GM19397 (cell line): ENCODE results near the gene PAMR1.
"Not testable (repeated sequence)": the region's sequence is repeated elsewhere in the genome, so short reads cannot be mapped to it uniquely, and the experiment has no call there.

Experiments
- ATAC-seq: cut with Tn5 transposase; IDR thresholded peaks from one replicate; pipeline ENCODE4 v1.9.1; 2021; ENCODE audit warnings: mild to moderate bottlenecking, moderate library complexity; ENCODE audit not compliant: unreplicated experiment

The PAMR1 gene

DNA sequence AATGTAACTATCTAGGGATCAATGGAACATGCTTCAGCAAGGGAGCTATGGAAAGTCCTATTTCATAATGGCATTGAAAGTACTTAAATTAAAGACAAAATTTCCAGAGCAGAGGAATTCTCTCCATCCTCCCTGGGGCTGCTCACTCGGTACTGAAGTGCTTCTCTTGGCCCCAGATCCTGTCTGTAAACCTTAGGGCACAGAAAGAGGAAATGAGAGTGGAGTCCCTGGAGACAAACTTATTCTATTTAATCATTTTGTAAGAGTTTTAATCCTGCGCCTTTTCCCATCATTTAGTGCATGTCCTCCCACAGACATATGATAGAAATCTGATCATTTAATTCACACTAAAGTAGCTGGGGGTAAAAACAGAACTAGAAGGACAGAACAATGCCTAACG is 20.9 kb upstream of the PAMR1 start:
- no peak for ATAC-seq

DNA sequence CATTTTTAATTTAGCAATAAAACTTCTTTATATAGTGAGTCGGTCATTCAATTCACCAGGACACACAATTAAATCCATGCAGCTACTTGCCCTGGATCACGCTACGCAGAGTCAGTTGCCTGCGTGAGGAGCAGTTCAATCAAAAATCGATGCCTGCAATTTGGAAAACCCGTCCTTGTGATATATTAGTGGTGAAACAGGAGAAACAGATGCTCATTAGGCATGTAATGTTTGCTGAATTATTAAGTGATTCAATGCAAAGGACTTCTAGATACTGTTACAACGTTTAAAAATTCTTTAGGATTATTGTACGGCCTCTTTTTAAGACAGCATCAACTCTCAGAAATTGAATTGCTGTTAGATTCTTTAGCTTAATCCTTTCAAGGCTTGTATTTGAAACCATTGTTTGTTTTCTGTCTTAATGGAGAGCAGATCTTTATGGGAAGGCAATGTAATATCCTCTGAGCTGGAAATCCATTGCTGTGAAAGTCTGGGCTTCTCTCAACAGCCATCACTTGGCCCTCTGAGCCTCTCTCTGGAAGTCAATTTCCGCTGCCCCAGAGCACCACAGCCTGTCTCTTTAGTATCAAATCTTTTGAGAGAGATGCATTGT is 20.1 kb upstream of the PAMR1 start:
- ATAC-seq, result no peak

DNA sequence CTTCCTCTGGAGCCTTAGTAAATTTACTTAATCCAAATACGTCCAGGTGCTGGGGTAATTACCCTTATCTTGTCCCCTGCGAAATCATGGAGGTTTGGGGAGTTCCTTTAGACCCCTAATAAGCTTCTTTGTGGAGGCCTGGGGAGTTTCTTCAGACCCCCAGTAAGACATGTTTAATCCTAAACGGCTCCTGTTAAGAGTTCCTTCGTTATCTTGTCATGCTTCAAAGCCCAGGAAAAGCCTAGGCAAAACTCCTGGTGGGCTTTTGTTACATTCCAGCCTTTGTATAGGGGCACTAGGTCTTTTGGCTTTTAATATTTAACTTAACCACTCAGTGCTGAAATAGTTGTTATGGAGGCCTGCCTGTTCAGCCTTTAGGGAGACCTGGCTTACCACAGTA is 18.1 kb upstream of the PAMR1 start:
- no peak for ATAC-seq

DNA sequence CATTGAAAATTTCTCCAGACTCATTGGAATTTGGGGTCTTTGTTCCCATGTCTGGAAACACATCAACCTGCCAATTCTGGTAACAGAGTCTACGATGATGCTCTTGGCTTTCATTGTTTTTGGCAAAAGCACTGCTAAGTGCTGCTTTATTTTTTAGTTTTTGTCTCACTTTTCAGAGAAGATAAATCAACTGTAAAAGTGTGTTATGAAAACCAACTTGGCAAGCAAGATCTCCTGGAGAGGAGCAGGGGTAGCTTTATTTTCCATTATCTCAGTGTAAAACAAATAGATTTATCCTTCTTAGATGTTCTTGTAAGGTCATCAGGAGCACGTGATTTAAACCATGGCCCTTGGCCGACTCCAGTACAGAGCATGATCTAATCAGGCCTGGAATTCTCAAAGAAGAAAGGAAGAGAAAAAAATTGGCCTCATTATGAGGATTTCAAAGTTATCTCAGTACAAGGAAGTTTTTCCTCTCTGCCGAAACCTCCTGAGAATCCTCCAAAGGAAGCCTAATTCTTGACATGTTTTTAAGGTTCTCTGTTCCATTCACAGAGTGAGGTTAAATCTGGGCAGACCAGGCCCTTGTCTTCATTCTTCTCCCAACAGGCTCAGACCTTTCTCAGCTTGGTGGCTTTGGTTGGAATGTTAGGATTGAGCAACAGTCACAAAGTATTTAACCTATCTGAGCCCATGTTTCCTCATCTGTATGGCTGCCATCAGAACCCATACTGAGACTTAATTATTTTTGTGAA is 16.4 kb upstream of the PAMR1 start:
- no peak for ATAC-seq

DNA sequence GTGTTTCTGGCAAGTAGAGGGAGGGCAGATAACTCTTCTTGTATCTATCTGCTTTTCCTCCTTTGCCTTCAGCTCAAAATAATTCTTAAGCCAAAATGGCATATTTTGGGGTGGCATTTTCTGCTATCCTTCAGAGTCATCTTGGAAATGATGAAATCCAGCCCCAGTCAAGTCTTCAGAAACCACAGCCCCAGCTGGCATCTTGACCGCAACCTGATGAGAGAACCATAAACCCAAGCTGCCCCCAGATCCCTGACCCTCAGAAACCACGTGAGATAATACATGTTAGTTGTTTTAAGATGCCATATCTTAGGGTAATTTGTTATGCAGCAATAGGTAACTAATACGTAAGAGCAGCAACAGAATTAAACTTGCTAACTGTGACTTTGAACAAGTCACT is 15.1 kb upstream of the PAMR1 start:
- ATAC-seq, result no peak

DNA sequence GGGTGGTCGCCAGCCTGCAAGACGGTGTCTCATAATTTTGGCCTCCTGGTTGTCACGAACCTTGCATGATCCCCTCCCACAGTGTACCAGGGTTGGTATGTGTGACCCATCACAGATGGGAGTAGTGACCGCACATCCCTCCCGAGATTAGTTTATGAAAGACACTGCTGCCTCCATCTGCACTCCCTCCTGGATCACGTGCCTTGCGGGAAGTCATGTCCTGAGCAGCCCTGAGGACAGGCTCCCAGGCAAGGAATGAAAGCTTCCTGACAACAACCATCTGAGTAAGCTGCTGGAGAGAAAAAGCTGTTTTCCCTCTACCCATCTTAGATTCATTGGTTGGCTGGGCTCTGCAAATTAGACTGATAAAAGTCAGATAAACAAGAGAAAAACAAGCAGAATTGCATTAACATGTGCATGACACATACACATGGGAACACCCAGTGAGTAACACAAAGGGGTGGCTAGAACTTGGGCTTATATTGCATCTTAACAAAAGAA is 14.4 kb upstream of the PAMR1 start:
- ATAC-seq, result no peak

DNA sequence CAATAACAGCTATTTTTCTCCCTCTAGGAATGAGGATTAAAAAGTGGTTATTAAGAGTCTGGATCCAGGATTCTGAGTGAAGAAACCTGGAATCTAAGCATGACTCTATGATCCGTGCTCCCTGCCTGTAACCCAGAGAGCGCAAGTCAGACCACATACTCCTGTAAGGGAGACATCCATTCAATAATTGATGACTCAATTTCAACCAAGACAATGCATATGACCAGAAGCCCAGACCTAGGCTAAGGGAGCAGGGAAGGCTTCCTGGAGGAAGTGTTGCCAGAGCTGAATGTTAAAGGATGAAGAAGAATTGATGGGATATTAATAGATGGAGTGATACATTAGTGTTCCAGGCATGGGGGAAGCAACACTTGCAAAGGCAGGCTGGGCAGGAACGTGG is 13.8 kb upstream of the PAMR1 start:
- ATAC-seq, result no peak

DNA sequence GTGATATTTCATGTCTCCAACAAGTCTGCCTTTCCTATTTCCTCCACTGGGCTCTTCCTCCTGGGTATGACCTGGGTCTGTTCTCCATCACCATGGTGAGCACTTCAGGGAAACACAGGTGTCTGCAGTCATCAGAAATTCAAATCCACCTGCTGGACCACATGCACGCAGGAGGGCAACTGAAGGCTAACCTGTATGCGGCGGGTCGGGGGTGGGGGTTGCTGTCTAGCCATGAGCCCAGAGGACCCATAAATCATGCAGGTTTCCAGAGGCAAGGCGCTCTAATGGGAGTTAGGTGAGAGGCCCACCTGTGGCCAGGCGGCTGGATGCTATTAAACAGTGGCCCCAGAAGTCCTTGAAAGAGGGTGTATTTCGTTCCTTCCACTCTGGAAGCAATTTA is 11.1 kb upstream of the PAMR1 start:
- ATAC-seq, result no peak

DNA sequence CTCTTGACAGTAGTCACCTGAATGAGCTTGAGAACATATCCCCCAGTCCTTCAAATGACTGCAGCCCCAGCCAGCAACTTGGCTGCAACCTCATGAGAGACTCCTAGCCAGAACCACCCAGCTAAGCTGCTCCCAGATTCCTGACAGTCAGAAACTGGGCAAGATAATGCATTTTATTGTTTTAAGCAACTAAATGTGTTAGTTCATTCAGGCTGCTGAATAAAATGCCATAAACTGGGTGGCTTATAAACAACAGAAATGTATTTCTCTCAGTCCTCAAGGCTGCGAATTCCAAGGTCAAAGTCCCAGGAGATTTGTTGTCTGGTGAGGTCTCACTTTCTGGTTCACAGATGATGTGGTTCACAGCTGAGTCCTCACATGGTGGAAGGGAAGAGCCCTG is 5.8 kb upstream of the PAMR1 start:
- ATAC-seq, result no peak

DNA sequence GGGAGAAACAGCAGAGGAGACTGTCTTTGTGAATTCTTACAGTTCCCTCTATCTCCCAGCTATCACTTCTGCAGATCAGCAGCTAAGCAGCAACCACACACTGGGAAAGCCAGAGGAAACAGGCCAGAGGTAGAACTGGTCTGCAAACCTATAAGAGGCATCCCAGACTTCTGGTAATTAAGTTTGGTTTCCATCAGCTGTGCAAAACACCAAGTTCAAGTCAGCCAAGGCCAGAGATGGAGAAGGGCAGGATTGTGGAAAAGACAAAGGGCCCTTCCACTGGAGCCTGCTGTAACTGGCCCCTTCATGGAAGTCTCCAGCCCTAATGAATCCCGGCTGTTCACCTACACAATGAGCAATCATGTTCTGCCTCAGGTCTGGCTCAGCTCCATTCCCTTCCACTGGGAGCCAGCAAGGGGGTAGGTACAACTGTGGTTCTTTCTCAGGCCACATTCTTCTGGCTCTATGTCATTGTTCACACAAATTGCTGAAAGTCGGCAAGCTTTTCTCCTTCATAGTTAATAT is 4.6 kb upstream of the PAMR1 start:
- ATAC-seq, result no peak

DNA sequence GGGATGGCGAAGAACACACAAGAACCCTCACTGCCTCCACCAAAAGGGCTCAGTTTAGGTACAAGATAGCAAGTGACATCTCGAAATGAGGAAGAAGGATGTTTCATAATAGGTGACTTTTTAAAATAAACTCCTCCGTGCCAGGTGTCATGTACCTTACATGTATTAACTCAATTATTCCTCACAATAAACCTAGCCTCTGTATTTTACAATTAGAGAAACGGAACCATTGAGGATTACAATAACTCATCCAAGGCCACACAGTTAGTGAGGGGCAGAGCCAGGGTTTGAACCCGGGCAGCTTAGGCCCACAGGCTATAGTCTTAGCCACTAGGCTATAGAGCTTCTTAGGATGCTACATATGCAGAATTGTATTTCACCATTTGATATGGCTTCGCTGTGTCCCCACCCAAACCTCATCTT is 965 bp upstream of the PAMR1 start:
- no peak for ATAC-seq

DNA sequence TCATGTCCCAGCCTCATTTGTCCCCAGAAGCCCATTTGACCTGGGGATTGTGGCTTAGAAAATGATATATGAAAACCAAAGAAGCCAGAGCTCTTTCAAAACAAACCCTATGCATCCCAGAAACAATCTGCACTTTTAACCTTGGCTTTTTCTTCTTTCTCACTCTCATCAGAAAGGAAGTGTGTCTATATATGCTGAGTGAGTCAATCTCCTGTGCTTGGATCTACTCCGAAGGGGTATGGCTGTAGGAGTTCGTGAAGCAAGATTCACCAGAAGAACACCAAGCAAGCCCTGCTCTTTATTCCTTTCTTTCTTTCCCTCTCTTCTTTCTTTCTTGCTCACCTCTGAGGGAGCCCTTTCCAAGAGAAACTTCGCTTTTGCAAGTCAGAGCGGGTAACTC is 636 bp downstream of the PAMR1 start:
- no peak for ATAC-seq

DNA sequence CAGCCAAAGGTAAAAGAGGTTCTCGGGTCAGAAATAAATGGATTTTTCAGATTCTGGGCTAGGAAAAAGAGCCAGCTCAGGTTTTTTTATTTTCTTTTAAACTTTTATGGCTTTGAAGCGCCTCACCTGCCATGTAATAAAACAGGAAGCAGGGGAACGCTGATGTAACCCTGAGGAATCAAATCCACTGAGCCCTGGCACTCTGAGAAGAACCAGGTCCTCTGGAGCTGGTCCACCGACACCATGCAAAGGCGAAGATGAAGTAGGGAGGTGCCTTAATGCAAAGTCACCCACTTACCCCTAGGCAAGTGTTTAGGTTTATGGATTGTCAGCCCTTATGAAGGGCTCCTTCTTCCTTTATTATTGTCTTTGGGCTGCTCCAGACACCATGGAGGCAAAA is 1.6 kb downstream of the PAMR1 start:
- no peak for ATAC-seq

DNA sequence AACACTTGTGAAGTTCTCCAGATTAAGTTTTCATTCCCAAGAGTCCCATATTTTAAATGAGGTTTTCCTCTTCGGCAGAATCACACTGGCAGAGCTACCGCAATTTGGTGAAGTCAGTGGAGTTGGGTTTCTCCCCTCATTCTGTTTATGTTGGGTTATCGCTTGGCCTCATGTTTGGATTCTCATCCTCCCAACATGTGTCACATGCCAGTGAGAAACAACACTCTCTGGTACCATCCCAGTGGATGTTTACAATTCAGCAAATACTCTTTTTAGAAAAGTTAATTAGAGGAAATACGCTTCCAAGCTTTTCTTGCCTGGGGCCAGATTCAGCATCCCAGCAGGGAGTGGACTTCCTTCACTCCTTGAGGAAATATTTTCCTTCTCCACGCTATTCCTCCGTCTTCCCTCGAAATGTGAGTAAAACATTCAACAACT is 2.1 kb downstream of the PAMR1 start:
- ATAC-seq, result no peak

DNA sequence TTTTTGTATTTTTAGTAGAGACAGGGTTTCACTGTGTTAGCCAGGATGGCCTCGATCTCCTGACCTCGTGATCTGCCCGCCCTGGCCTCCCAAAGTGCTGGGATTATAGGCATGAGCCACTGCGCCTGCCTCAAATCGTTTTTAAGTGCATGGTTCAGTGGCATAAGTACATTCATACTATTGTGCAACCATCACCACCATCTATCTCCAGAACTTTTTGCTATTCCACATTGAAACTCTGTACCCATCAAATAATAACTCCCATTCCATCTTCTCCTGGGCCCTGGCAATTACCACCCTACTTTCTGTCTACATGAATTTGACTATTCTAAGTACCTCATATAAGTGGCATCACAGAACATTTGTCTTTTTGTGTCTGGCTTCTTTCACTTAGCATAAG is 3.3 kb downstream of the PAMR1 start:
- ATAC-seq, result not testable (repeated sequence)

DNA sequence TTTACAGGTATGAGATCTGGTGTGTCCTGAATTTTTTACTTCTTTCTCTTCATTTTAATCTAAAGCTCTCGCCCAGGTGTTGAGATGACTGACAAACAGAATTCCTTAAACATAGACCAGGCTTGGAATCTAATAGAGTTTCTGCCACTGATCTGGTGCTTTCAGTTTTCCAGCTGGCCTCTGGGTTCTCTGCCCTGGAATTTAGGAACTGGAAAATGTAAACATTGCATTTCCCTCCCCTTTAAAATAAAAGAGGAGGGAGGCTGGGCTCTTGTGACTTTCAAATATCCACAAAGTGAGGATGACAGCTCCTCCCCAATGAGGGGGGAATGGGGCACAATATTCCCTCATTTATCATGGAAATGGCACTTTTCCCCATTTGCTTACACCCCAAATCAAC is 5.0 kb downstream of the PAMR1 start:
- no peak for ATAC-seq

DNA sequence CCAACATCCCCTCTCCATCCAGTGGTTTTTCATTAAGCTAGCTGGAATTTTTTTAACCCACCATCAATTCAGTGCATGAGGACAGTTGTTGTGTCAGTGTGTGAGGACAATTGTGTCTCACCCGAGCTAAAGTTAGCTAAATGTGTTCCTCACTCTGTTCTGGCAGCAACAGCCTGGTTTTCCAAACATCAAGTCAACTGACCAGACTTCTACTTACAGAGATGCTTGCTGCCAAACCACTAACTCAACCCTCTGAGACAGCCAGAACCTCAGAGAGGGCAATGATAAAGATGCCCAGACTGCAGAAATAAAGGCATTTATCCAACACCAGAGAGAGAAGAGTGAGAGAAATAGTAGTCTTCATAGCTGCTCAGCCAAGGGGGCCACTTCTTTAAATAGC is 6.7 kb downstream of the PAMR1 start:
- ATAC-seq, result no peak

DNA sequence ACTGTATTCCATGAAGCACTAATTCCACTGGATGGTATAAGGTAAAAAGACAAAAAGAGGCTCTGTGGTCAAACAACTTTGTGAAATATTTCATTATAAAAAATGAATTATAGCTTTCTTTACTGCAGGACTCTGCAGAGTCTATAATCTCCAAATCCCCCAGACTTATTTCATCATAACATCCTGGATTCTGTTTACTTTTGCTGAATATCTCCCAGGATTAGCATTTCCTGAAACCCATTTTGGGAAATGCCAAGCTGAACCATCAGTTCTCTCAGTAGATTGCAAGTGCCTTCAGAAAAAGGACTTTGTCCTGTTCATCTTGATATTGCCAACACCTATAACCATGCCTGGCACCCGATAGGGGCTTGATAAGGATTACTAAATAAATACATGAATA is 7.9 kb downstream of the PAMR1 start:
- no peak for ATAC-seq

DNA sequence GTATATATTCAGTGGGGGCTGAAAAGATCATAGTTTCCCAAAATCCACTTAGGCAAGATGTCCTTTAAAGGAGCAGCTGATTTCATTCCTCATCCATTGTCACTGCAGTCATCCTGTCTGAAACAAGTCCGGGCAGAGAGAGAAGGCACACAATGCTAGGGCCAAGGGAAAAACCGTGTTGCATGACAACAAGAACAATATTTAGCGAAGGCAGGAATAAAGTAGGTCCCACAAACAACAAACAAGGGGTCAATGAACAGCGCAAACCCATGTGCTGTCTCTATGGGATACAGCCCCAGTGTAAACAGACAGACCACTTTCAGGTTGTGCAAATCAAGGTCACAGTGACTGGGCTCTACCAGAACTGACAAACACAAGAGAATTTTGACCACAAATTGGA is 9.0 kb downstream of the PAMR1 start:
- ATAC-seq, result no peak

DNA sequence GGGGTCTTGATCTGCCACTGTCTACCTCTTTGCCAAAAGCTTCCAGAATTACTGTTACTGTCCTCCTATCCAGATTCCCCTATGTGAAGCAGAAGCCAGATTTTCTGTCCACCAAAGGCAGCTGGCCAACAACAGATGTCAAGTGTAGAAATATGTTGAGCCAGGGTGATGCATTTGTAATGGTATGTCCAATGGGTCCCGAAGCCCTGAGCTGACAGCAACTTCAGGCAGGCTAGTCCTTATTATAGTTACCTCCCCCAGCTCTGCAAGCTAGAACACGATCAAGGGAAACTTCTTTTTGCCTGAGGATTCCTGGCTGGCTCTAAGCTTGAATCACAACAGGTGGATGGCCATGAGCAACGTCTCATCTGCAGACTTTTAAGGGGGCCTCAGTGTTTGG is 10.2 kb downstream of the PAMR1 start:
- no peak for ATAC-seq

DNA sequence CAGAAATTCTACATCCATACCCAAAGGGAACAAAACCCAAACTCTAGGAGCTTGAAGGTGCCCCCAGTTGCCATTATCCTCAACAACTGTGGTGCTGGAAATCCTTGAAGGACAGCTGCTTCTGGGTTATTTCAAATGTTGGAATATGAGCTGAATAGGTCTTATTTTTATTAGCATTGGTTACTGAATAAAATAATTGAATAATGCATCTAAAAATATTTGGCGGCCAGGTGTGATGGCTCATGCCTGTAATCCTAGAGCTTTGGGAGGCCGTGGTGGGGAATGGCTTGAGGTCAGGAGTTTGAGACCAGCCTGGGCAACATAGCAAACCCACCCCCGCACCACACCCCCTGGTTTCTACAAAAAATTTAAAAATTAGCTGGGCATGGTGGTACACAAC is 10.9 kb downstream of the PAMR1 start:
- ATAC-seq, result no peak

DNA sequence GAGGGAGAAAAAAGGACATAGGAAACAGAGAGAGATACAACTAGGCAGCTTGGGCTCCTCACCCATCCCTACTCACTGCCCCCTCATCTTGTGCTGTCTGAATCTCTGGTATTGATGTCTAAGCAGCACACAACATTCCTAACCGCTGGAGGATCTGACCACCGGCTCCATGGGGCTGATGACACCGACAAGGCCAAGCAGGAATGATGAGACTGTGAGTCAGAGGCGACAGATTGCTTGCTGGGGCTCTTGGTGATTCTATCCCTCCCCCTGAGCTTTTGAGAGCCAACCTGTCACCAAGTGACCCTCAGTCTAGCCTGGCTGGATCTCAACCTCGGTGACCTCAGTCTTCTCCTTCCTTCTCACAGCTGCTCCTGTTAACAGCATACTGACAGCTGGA is 13.8 kb downstream of the PAMR1 start:
- ATAC-seq, result no peak
